ENCODE results near the gene TATDN2.

DNA sequence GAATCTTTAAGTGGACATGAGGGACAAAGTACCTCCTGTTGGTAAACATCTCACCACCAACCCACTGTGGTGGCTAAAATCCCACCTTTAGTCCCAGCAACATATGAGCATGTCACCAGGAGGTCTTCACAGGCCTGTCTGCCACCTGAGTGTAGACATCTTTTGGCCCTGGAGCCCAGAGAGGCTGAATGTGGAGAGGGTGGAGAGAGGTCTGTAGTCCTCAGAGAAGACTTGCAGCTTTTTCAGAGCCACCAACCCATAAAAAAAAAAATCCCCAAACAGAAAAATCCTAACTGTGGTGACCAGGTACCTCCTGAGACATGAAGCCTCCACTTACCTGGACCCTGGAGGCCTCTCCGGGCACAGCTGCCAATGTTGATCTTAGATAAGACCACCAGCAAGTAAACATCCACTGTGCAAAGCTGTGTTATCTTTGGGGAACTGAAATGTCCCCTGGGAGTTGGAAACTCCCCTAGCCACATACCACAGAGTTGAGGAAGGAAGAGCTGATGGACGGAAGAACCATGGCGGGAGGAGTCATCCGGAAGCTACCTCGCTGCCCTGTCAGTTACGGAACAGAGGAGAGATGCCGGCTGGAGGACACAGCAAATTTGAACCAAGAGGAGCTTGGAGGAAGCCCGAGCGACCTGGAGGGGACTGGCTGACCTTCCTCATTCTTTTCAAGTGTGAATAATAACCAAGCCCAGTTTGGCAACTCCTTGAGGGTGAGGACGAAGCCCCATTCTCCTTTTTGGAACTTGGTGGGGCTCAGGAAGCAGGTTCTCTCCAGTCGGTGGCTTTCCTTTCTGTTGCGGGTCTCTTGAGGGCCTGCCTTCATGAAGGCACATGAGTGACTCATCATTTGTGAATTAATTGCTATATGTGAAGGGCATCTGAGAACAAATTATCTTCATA, 44.5 kb downstream of the TATDN2 start, which contains the start of gene GHRL:
- TF ChIP-seq EZH2 (IDR thresholded peaks at IDR 0.05; ENCODE audit: insufficient read depth, poor library complexity, severe bottlenecking) (no peak), EZH2phosphoT487 (IDR thresholded peaks at IDR 0.05; ENCODE audit: insufficient read depth, low read depth) (no peak)

Measured in GM23248 (cell line).